Pons (tissue), 1 donor: ENCODE data around the gene DNAJB4.
"Not testable (repeated sequence)": the region's sequence is repeated elsewhere in the genome, so short reads cannot be mapped to it uniquely, and the experiment has no call there.

ENCODE experiments used
- DNase-seq: peaks from one replicate; pipeline ENCODE4 v3.0.0-alpha.2; 2016; ENCODE audit warnings: low spot score

DNAJB4 gene

GRCh38 chr1:77990629-77991204 is 14.0 kb upstream of the DNAJB4 start:
- DNase-seq, result no peak

- DNase-seq, result no peak
Measured at GRCh38 chr1:77991638-77992037, 13.1 kb upstream of the DNAJB4 start.

- no peak for DNase-seq
Measured at GRCh38 chr1:77994117-77994705, 10.5 kb upstream of the DNAJB4 start.

DNA sequence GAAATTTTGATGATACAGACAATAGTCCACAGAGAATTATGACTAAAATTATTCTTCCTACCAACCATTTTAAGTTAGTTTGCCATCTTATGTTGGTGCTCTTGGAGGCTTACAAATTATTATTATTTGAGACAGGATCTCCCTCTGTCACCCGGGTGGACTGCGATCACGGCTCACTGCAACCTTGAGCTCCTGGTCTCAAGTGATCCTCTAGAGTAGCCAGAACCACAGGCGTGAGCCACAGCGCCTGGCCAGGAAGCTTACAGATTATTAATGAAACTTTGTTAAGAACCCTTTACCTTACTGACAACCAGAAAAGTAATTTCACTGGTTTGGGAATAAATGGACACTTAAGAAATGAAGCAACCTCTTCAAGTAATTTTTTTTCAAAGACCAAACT is 8.0 kb upstream of the DNAJB4 start:
- no peak for DNase-seq

GRCh38 chr1:78000536-78000935 is 4.2 kb upstream of the DNAJB4 start:
- not testable (repeated sequence) for DNase-seq

GRCh38 chr1:78003070-78003746 is 1.5 kb upstream of the DNAJB4 start:
- peak; percentile 75 for DNase-seq

DNA sequence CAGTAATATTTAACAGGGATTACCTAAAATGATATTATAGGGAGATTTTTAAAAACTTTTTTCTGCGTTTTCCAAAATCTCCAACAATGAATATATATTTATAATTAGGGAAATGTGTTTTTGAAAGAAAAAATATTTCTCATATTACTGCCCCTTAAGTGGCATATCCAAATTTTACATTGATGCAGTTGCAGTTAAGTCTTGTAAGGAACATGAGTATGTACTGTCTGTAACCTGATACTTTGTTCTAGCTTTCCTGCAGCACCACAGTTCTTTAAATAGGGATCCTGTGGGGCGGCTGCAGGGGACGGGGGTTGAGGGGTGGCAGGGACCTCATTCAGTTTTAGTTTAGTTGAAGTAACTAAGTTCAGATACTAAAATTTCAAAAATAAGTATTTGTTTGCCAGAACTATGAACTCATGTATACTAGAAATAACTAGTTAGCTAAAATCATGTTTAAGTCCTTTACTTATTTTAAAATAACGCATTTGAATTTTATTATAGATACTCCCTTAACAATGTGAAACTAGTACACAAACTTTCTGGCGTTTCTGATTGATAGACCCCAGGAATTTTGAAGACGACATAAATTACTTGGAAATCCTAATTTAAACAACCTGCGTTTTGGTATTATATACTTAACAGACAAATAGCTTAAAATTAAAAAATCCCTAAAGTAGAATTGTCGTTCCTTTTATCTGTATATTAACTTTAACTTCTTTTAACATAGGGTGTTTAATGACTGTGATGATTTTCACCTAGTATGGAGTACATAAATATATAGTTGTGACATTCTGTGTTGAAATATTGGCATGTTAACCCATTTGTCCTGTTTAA is 639 bp upstream of the DNAJB4 start:
- no peak for DNase-seq

DNA sequence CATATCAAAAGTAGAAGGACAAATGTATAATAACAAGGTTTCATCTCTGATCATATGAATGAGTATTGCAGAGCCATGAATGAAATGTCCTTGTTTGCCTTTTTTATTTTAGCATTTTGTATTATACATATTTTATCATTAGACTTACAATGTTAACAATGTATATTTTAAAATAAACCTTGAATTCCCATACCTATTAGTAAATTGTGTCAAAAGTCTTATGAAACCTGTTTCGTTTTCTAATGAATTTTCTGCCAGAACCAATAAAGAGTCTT is 646 bp downstream of the DNAJB4 start:
- DNase-seq, result peak; percentile 71

GRCh38 chr1:78005755-78006154 is 1.0 kb downstream of the DNAJB4 start:
- peak; percentile 84 for DNase-seq

DNA sequence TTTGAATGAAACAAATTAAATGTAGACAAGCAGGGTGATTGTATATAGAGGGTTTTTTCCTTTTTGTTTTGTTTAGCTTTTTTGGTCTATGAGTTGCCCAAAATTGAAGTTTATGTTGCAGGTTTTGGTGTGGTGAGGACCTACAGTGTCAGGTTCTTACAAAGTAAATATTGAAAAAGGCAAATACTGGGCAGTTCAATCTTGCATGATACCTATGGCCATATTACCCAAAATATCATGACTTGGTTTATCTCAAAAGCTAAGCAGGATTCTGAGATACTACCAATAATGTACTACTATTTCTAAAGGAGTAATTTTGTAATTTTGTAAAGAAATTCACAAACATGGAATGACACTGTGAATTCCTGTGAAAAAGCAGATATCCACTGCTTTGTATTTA is 1.8 kb downstream of the DNAJB4 start:
- DNase-seq, result peak; percentile 34

DNA sequence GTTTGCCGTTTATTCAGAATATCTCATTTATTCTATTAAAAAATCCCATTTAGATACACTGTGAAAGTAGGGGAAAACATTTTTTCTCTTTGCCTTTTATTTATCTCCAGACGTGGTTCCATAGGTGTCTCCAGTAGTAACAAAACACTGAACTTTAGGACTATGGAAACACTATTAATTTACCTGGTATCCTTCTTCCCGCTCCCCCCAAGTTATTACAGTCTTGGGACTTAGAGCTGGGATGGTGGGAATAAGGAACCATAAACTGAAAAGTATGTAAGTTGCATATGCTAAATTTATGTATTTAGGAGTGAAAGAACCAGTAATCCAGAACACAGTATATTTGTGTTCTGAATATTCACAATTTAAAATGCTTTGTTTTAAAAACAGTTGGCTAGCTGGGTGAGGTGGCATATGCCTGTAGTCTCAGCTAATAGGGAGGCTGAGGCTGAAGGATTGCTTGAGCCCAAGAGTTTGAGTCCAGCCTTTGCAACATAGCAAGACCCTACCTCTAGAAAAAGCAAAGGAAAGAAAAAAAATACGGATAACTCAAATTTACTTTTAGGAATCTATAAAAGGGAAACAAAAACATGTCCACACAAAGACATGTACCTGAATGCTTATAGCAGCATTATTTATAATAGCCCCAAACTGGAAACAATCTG is 3.1 kb downstream of the DNAJB4 start:
- no peak for DNase-seq

GRCh38 chr1:78009276-78009675 is 4.5 kb downstream of the DNAJB4 start:
- DNase-seq, result no peak

GRCh38 chr1:78009836-78010235 is 5.1 kb downstream of the DNAJB4 start:
- DNase-seq, result no peak

GRCh38 chr1:78011050-78011449 is 6.3 kb downstream of the DNAJB4 start:
- DNase-seq, result no peak

GRCh38 chr1:78015148-78015547 is 10.4 kb downstream of the DNAJB4 start:
- DNase-seq, result no peak

- DNase-seq, result no peak
Measured at GRCh38 chr1:78019024-78019423, 14.3 kb downstream of the DNAJB4 start.

DNA sequence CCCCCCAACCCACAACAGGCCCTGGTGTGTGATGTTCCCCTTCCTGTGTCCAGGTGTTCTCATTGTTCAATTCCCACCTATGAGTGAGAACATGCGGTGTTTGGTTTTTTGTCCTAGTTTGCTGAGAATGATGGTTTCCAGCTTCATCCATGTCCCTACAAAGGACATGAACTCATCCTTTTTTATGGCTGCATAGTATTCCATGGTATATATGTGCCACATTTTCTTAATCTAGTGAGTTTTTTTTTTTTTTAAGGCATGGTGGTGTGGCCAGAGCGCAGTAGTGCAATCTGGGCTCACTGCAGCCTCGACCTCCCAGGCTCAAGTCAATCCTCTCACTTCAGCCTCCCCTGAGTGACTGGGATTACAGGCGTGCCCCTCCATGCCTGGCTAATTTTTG is 16.4 kb downstream of the DNAJB4 start:
- DNase-seq, result not testable (repeated sequence)

GRCh38 chr1:78029793-78030192 is 25.1 kb downstream of the DNAJB4 start:
- DNase-seq, result no peak

GRCh38 chr1:78032996-78033796 is 28.5 kb downstream of the DNAJB4 start:
- no peak for DNase-seq

GRCh38 chr1:78033797-78034172 is 29.0 kb downstream of the DNAJB4 start:
- no peak for DNase-seq

DNA sequence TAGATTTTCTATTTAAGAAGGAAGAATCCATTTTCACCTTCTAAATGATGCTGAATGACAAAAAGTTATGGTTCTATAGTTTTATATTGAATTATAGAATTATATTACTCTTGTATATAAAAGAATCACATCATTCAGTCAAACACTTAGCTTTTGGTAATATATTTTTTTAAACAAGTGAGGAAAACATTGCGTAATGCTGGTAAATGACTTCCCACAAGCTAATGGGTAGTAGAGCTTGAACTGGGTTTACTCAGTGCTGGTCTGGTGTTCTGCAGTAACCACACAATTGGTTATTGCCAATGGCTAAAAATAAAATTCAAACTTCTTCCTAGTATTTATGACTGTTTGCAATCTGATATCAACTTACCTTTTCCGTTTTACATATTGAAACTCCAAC is 30.4 kb downstream of the DNAJB4 start:
- no peak for DNase-seq

GRCh38 chr1:78036450-78036849 is 31.7 kb downstream of the DNAJB4 start:
- DNase-seq, result no peak
